CD4-positive, alpha-beta T cell treated with Interleukin-4 for 4 hours (primary cell): Measurements from ENCODE around the gene NXN.
A peak's percentile ranks its signal among the peaks of the same experiment; 100 is the strongest.
"Not testable (repeated sequence)": the region's sequence is repeated elsewhere in the genome, so short reads cannot be mapped to it uniquely, and the experiment has no call there.

Experiments
- DNase-seq: peaks from one replicate; pipeline ENCODE4 v3.0.0-alpha.2; 2020

NXN gene

DNA sequence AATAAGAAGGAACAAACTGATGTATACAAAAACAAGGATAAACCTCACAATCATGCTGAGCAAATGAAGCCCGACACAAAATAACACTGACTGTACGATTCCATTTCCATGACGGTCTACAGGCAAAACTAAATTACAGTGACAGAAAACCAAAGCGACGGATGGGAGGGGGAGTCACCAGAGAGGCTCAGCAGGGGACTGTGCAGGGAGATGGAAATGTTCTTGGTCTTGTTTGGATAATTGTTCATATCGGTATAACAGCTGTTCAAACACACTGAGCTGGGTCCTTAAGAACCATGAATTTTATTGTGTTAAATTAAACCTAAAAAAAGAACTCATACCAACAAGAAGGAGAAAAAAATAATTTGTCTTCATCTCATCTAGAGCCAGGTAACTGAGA is 97.8 kb downstream of the NXN start:
- DNase-seq, result no peak

DNA sequence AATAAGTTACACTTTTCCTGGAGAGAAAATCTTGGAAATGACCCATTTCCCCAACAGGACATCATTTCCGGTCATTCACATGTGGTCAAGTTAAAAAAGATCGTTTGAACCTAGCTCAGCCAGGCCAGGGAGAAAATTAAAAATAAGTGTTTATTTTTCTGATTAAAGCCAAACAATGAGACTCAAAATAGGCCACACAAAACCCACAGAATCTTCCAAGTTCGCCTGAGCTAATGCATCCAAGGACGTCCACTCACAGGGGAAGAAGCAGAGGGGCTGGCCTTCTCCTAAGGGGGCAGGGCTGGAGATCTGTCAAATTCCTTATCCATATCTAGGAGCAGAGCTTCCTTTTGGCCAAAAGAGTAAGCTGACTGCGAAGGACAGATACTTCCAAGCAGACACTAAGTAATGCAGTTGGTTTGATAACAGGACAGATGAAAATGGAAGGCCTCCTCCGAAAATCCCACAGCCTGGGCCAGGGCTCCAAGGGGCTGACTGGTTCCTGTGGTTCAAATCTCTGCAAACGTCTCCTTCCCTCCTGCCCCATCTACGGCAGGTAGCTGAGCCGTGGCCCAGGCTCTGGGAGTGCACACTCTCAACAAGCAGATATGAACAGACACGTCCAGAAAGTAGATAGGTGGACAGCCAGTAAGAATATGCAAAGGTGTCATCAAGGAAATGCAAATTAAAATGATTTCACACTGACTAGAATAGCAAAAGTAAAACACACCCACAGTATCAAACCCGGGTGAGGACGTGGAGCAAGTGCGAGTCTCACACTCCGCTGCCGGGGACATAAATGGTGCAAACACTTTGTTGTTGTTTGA is 98.9 kb downstream of the NXN start:
- no peak for DNase-seq

DNA sequence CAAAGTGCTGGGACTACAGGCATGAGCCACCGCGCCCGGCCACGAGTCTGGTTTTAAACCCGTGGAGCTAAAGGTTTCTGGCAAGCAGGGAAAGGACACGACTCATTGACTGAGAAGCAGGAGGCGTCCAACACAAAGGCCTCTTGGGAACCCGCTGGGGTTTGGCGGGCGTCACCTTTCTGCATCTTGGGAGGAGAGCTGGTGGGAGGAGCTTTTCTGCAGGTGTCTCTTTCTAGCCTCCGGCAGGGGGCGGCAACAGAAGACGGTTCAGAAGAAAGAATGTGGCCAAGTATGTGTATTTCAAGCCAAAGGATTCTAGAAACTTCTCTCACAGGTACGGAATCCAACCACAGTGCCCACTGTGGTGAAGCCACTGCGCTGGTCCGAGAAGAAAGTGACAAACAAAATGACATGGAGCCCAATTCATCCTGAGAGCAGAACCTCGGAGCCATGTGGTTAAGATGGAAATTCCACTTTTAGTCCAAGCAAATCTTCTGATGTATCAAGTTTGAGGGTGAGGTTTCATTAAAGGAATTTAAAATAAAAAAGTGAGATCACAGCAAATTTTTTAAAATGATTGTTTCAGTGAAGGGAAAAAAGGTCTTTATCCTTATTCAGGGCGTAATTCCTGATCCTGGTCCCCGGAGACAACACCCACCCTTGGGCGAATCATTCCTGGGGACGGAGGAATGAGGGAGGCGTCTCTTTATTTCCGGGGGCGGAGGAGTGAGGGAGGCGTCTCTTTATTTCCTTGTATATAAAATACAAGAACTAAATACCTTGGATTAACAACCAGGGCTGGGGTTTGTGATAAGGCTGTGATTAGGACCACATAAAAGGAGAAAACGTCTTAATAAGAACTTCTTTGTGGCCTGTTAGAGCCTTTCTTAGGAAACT is 99.8 kb downstream of the NXN start:
- peak; percentile 64 for DNase-seq

DNA sequence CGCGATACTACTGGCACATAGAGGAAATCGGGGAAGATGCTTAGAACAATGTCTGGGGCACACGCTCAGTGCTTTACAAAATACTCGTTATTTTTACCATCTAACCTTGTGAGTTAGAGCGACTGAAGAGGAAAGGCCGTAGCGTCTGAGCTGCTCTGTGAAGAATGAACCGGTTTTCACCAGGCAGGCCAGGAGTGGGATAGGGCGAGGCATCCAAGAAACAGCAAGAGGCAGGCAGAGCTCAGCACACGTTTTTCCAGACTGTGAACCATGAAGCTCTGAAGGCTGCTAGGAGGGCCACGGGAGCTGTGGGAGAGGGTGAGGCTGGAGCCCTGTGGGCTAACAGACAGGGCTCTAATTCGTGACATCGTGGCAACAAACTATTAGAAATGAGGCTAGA is 101.9 kb downstream of the NXN start:
- DNase-seq, result no peak

DNA sequence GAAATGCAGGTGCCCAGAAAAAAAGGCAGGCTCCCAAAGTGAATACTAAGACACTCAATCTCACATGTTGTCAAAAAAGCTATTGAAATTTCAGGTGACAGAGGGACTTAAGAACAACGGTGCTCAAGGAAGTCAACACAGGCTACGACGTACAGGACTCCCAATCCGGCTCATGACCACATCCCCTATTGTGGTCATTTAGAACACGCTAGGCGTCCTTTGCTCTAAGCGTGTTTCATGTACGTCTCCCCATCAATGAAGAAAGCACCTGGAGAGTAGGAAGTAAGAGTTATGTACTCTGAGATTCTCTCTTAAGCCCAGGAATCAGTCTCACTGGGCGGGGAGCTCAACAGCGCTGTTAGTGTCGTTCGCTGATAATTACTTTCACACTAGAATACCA is 103.3 kb downstream of the NXN start:
- no peak for DNase-seq

DNA sequence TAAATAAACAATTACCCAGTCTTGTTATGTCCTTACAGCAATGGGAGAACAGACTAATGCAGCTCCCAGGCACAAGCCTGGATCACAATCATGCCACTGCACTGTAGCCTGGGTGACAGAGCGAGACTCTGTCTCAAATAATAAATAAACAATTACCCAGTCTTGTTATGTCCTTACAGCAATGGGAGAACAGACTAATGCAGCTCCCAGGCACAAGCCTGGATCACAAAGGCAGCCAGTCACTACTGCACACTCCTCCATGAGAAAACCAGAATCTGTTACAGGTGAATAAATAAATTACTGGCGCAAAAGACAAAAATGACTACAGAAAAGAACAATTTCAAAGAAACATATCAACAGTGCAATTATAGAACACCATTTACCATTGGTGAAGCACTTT is 105.0 kb downstream of the NXN start:
- DNase-seq, result not testable (repeated sequence)

DNA sequence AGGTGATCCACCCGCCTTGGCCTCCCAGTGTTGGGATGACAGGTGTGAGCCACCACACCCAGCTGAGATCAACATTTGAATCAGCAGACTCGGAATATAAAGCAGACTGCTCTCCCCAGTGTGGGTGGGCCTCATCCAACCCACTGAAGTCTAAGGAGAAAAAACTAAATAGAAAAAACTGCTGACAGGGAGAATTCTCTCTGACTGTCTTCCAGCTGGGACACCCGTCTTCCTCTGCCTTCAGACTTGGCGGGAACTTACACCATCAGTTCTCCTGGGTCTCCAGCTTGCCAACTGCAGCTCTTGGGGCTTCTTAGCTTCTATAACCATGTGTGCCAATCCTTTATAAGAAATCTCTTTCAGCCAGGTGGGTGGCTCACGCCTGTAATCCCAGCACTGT is 106.7 kb downstream of the NXN start:
- no peak for DNase-seq

DNA sequence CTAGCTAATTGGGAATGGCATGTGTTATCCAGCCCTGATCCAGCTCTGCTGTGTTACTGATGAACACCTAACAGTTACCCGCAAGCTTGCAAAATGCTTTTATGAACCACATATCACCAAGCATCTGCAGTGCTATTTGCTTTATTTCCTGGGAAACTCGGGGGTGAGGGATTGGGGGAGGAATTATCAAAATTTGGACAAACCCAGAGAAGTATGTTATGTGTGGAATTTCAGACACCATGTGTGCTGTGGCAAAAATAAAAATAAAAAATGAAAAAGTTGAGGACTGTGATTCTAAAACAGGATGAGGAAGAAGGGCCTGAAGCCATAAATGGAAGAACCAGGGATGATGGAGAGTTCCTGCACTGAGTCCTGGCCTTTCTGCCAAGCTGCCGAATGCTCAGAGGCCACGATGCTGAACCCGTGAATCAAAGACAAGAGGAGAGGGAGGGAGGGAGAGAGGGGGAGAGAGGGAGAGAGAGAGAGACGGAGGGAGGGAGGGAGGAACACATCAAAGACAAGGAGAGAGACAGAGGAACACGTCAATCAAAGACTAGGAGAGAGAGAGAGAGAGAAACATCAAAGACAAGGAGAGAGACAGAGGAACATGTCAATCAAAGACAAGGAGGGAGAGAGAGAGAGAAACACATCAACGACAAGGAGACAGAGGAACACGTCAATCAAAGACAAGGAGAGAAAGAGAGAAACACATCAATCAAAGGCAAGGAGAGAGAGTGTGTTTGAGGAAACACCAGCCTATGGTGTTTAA is 107.6 kb downstream of the NXN start:
- DNase-seq, result no peak

DNA sequence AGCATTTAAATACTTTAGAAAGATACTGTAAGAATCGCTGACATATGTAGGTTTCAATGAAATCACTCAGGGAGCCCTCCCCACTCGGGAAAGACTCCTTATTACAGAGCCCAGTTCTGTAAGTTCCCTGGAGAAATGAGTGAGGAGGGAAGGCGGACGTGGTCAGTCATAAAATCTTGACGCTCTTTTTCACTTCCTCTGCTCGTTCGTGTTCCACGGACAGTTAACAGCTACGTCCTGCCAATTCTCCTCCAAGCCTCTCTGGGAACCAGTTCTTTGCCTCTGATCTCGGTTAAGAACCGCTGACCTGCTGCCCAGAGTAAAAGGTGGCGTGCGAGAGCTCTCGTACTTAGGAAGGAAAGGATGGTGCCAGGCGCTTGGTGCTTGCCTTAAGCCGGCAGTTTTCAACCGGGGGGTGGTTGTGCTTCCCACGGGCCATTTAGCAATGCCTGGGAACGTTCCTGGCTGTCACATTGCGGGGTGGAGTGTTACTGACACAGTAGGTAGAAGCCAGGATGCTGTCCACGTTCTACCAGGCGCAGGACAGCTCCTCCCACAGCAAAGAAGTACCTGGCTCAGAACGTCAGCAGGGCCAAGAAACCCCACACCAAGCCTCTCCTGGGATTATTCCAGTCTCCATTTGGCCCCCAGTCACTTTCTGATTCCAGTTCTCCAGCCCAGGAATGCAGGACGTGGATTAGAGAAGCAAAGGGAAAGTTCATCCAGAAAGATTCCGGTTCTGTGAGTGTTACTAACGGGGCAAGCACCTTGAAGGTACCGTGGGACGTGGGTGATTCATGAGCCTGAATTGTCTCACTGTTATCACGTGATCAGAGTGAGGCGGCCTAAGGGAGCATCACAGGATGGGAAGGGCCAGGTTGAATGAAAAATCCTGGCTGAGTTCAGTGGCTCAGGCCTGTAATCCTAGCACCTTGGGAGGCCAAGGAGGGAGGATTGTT is 109.7 kb downstream of the NXN start:
- no peak for DNase-seq

DNA sequence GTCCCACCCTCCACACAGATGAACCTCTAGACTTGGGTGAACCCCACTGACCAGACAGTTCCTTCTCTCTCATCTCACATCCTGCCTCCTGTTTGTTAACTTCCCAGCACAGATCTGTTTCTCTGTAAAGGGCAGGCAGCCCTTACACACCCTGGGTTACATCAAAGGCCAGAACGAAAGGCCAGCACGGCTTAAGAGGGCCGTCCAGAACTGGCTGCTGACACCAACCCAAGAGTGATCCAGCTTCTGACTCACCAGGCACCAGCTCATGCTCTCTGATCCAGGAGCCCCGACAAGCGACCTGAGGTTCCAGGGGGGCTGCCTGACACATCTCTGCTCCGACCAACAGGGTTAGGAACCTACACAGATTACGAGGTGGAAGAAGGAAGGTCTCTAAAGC is 110.5 kb downstream of the NXN start:
- DNase-seq, result no peak

DNA sequence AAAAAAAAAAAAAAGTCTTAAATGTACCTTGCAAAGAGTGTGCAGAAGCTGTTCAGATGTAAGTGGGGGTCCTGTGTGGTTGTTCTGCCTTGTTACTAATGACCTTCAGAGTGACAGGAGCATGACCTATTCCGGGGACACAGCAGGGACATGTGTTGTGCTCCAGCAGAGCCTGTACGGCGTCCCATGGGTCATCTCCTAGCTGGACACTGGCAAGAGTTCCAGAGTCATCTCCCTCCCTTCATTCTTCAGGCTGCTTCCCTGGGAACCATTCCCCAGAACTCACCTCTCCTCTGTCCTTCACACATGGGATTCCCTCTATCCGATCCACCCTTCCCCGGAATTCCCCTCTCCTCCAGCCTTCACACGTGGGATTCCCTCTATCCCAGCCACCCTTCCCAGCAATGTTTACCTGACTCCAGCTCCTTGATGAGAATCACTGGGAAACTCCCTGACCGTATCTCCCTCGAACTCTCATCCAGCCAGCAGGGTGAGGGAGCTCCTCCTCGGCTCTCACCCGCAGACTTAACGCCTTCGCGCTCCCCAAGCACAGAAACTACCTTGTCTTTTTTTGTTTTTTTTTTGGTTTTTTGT is 111.6 kb downstream of the NXN start:
- no peak for DNase-seq

DNA sequence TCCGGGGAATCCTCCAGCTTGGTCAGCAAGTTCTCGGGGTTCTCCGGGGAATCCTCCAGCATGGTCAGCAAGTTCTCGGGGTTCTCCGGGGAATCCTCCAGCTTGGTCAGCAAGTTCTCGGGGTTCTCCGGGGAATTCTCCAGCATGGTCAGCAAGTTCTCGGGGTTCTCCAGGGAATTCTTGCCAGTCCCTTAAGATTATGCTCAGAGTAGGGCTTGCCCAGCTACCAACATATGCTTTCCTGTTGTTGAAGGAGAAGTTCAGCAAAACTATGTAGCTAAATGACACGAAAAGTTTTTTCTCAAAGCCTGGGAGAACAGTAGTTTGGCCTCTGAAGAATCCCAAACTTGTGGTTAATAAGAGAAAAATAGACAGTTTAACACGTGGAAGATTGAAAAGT is 112.3 kb downstream of the NXN start:
- not testable (repeated sequence) for DNase-seq

DNA sequence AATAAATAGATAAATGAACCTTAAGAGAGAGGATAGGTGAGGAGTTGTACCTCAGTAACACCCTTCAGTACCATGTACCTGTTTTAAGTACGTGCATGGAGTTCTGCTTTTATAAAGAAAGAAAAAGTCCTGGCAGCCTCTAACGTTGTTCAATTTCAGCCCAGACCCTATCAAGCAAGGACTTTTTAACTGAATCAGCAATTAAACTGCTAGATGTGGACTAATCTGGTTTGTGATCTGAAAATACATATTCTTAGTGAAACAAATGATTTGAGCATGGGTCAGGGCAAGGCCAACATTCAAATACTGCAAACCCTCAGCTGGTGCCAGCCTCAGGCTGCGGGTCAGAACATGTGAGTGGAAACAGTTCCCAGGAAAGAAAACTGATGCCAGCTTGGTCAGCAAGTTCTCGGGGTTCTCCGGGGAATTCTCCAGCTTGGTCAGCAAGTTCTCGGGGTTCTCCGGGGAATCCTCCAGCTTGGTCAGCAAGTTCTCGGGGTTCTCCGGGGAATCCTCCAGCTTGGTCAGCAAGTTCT is 112.9 kb downstream of the NXN start:
- DNase-seq, result no peak

DNA sequence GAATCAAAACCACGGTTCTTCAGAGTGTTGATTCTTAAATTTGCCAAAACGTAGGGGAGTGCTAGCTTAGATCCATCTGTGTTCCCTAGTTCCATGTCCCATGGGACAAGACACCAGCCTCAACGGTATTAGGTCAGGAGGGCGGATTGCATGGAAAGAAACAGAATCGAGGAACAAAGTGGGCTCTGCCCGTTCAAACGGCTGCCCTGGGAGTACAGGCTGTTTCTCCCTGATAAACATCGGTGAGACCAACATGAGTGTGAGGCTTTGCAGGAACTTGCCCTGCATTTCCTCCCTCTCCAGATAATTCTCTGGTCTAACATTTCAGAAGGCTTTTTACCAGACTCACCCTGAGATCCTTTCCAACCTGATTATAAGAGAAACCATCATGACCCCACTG is 115.3 kb downstream of the NXN start:
- no peak for DNase-seq

DNA sequence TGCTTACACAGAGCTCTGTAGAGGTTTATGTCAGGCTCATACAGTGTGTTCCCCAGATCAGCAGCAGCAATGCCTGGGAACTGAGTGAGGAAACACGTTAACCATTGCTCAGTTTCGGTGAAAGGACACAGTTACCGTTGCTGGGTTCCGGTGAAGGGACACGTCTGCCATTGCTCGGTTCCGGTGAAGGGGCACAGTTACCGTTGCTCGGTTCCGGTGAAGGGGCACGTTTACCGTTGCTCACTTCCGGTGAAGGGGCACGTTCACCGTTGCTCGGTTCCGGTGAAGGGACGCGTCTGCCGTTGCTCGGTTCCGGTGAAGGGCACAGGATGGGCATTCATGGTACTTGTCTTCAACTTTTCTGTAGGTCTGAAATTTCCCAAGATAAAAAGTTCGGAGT is 115.7 kb downstream of the NXN start:
- DNase-seq, result no peak

DNA sequence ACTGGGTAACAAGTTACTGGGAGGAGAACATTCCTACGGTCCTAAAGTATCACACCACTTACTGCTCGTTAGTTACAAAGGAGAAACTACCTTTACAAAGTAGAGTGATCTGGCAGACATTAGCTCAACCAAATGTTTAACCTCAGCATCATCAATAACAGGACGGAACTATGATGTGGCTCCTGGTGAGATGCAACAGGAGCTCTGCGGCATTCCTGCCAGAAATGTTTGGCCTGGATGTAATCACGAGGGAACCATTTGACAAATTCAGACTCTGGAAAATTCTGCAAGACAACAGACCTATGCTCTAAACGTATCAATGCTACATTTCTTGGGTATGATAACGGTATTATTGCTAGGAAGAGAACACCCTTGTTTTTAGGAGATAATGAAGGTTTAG is 117.0 kb downstream of the NXN start:
- no peak for DNase-seq

DNA sequence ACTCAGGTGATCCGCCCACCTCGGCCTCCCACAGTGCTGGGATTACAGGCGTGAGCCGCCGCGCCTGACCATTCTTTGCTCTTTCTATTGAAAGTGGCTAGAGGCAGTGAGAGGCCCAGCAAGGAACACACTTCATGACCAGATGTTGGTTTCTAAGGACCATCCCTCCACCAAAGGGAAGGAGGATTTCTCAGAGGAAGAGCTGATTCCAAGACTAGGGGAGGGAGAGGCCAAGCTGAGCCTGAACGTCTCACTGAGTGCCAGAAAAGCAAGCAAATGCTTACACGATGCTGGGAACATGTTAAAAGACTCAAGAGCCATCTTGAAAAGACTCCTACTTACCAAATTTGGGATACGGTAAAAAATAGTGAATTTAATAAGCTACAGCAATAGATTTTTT is 118.2 kb downstream of the NXN start:
- DNase-seq, result no peak

DNA sequence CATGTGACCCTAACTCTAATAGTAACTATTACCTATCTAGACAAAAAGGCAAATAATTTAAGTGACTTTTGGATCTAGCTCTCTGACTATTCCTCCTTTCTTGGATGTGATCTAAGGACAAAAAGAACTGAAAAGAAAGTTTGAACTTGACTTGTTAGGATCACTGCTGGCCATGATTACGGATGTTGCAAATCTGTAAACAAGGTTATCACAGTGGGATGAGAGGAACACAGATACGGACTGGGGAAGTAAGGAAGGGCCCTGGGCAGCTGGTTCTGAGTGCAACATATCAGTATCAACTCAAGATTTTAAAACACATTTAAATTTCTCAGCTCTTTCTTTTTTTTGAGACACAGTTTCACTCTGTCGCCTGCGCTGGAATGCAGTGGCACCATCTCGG is 118.8 kb downstream of the NXN start:
- no peak for DNase-seq

DNA sequence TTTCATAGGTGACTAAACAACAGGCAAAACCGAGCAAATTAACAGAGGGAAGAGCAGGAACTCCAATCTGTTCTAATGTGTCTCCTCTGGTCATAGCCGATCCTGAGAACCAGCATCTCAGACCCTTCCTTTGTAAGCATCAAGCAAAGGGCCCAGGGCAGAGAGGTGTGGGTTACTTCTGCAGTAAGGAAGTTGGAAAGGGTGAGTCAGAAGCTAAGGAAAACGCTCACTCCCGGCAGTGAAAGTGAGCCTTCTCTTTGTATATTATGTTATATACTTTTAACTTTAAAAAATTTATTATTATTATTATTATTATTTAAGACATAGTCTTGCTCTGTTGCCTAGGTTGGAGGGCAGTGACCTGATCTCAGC is 119.8 kb downstream of the NXN start:
- DNase-seq, result no peak

DNA sequence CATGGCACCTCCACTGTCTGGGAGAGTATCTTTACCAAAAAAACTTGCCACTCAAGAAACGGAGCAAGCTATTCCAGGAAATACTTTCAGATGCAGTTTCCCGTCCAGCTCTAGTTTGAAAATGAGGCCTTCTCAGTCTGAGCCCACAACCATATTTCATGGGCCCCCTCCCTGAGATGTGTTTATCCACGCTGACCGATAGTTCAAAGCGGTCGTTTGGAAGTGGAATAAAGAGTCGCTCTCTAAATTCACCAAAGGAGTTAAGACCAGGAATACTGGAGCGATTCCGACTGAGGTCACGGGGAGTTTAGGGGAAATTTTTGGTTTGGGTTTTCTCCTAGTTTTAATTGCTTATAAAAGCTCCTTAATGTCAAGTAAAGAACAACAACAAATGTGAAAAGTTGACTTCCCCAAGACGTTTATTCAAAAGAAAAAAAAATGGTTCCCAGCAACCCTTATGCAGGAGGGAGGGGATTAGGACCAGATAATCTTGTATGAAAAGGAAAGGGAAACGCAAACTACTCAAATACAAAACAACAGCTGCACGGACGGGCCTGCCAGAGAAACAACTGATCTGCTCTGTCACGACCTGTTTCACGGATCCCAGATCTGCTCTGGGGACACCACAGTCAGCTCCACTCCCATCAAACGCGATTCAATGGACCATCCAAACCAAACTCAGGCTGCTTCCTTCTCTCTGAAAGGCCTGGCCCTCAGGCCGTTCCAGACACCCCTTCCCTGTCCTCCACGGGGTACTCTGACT is 120.3 kb downstream of the NXN start:
- DNase-seq, result no peak

DNA sequence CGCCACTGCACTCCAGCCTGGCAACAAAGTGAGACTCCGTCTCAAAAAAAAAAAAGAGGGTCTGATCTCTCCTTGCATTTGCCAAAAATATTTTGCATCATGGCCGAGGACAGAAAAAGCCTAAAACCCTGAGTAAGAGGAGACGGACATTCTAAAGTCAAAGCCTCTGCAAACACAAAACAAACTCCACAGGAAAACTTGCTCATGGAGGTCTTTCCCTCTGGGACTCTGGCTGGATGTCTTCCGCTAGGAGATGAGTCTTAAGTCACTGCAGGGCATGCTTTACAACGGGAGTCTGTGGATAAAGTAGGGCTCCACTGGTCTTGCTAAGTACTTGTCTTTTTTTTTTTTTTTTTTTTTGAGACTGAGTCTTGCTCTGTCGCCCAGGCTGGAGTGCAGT is 123.4 kb downstream of the NXN start:
- no peak for DNase-seq
